ENCODE data around the gene ELMO1. TPM values are rescaled to one million over a fixed set of nuclear protein-coding genes. Genes with fewer than 3 reads are reported as not detected.

ELMO1 gene
- total RNA-seq, 2 experiments from 2014 or later: 101 TPM

DNA sequence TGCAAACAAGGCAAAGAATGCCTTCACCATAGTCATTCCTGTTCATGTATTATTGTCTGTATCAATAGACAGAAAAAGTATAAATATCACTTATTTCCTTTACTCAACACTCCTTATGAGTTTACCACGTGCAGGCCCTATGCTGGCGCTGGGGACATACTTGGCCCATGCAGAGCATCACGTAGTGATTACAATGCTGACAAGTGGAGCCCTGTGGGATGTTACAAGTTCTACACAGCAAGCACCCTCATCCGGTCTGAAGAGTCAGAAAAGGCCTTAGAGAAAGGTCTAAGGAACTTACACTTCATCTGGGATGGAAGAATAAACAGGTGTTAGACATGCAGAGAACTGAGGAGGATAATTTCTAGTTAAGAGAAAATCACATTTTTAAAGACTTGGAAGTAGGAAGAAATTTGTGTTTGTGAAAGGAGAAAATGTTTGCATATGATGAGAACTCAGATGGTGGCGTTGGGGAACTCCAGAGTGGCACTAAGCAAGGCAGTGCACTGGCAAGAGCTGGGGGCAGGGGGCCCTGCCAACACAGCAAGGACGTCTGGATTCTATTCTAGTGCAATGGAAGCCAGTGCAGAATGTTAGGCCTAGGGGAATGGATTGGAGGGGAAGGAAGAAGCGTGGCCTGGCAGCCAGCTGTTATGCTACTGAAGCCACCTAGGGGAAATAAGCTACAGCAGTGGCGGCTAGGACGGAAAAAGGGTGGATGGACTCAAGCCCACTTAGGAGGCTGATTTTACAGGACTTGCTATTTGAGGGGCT is 116.2 kb downstream of the ELMO1 start:
- Mint-ChIP-seq H3K36me3 (peaks cover 76% of the 10 kb centered on the region), H3K27ac (peak overlapping the region; percentile 29), H3K4me1 (peaks cover 69% of the 10 kb centered on the region), H3K9me3 (ENCODE audit: low read depth) (peaks cover 7% of the 10 kb centered on the region), H3K4me3 (no peak overlapping the region), H3K27me3 (no peaks in the 10 kb centered on the region)
- no peak for DNase-seq
- CTCF ChIA-PET: interaction anchor here (1.0 to 1.2 kb wide), 2 partner anchors 10 to 46 kb away, joined by 3 read pairs; no protein-coding TSS in a partner anchor
- no peak for ATAC-seq

DNA sequence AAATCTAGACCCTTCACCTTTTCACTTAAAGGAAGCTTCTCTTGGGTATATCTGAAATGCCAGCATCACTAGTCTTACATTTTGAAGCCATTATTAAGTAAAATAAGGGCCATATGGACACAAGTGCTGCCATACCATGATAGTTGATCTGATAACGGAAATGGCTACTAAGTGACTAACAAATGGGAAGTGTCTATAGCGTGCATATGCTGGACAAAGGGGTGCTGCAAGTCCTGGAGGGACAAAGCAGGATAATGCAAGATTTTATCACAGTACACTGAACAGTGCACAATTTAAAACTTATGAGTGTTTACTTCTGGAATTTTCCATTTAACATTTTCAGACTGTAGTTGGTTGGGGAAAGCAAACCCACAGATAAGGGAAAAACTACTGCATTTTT is 117.9 kb downstream of the ELMO1 start:
- CTCF ChIA-PET: no interaction called here
- peaks cover 64% of the 10 kb centered on the region for H3K4me1 Mint-ChIP-seq
- H3K4me3 Mint-ChIP-seq: no peak overlapping the region
- DNase-seq (no peak), ATAC-seq (no peak)
- no peaks in the 10 kb centered on the region for H3K27me3 Mint-ChIP-seq
- H3K9me3 Mint-ChIP-seq (ENCODE audit: low read depth): peaks cover 5% of the 10 kb centered on the region
- H3K27ac Mint-ChIP-seq: no peak overlapping the region
- peaks cover 71% of the 10 kb centered on the region for H3K36me3 Mint-ChIP-seq

DNA sequence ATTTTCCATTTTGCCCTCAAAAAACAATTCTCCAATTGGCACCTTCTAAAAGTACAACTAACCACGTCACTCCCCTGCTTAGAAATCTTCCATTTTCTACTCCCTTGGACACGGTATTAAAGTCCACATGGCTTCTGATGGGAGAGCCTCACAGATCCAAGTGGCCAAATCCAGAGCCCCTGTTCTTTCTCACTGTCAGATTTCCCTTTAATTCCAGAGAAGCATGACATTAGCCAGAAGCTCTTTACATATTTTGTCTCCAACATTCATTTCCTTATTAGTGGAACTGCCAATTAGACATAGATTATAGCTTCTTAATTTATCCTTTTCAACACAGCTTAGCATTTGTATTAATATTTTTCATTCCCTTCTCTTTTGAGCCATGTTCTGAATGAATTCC is 118.7 kb downstream of the ELMO1 start:
- Mint-ChIP-seq H3K4me1 (peaks cover 56% of the 10 kb centered on the region), H3K9me3 (ENCODE audit: low read depth) (peaks cover 5% of the 10 kb centered on the region), H3K27ac (no peak overlapping the region), H3K4me3 (no peak overlapping the region), H3K27me3 (no peaks in the 10 kb centered on the region), H3K36me3 (peaks cover 70% of the 10 kb centered on the region)
- no peak for DNase-seq
- ATAC-seq: no peak
- CTCF ChIA-PET: no interaction called here

DNA sequence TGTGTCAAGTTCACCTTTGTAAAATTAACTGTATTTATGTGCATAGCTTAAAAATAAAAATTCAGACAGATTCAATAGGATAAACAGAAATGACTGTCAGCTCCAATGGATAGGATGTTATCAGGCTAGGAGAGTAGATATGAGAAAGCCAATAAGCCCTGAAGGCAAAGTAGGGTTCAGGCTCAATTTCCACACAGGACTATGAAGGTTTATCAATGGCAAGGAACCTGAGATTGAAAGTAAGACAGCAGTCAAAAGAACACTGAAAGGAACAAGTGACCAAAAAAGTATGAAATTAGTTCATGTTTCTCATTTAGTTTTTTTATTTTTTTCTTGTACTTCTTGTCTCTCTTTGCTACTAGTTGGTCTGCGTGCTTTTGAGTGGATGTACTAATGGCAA is 121.4 kb downstream of the ELMO1 start:
- no peak overlapping the region for H3K27ac Mint-ChIP-seq
- CTCF ChIA-PET: no interaction called here

DNA sequence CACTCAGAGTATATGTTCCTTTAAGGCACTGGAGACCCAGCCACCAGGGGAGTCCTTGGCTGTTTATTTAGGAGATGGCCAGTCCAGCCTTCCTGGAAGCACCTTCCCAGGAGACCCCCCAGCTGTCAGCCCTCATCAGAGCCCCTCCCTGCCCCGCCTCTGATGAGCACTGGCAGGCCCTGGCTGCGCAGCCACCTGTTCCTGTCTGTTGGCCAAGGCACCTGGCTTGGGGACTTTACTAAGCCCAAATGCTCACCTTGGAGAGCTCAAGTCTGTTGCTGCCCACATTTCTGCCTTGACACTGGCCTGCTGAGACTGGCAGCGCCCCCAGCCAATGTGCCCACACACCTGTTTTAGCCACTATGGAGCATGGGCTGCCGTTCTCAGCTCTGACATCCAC is 124.7 kb downstream of the ELMO1 start:
- Mint-ChIP-seq H3K27me3 (no peaks in the 10 kb centered on the region), H3K36me3 (peaks cover 37% of the 10 kb centered on the region), H3K9me3 (ENCODE audit: low read depth) (no peaks in the 10 kb centered on the region), H3K4me1 (peaks cover 18% of the 10 kb centered on the region), H3K27ac (no peak overlapping the region), H3K4me3 (no peak overlapping the region)
- ATAC-seq (no peak), DNase-seq (no peak)
- CTCF ChIA-PET: interaction anchor here (1.2 kb wide), 1 partner anchor 10 kb away, joined by 3 read pairs; no protein-coding TSS in a partner anchor

More for the DNA sequence above, 121.4 kb downstream of the ELMO1 start:
- DNase-seq: no peak
- Mint-ChIP-seq H3K27me3 (no peaks in the 10 kb centered on the region), H3K36me3 (peaks cover 60% of the 10 kb centered on the region), H3K4me3 (no peak overlapping the region), H3K9me3 (ENCODE audit: low read depth) (peaks cover 5% of the 10 kb centered on the region), H3K4me1 (peaks cover 39% of the 10 kb centered on the region)
- ATAC-seq: no peak

DNA sequence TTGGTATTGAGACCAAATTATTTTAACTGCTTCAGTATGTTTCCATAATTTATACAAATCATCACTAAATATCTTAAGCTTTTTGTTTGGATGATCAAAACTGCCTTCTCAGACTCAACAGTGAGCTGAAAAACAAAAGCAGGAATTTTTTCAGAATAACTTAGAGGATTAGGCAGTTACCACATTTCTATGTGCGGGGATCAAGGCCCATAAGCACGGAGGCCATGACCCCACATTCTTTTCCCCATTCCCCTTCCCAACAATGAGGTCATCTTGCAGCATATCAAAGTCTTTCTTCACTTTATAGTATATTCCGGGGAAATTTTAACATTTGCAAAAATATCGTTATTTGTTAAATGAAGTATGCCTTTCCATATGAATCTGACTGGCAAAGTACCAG is 125.8 kb downstream of the ELMO1 start:
- no peak for DNase-seq
- H3K9me3 Mint-ChIP-seq (ENCODE audit: low read depth): no peaks in the 10 kb centered on the region
- no peak for ATAC-seq
- H3K27ac Mint-ChIP-seq: no peak overlapping the region
- H3K36me3 Mint-ChIP-seq: peaks cover 31% of the 10 kb centered on the region
- H3K4me1 Mint-ChIP-seq: peaks cover 13% of the 10 kb centered on the region
- H3K27me3 Mint-ChIP-seq: no peaks in the 10 kb centered on the region
- CTCF ChIA-PET: interaction anchor here (0.7 kb wide), 1 partner anchor 932 kb away, joined by 3 read pairs; no protein-coding TSS in a partner anchor
- no peak overlapping the region for H3K4me3 Mint-ChIP-seq

DNA sequence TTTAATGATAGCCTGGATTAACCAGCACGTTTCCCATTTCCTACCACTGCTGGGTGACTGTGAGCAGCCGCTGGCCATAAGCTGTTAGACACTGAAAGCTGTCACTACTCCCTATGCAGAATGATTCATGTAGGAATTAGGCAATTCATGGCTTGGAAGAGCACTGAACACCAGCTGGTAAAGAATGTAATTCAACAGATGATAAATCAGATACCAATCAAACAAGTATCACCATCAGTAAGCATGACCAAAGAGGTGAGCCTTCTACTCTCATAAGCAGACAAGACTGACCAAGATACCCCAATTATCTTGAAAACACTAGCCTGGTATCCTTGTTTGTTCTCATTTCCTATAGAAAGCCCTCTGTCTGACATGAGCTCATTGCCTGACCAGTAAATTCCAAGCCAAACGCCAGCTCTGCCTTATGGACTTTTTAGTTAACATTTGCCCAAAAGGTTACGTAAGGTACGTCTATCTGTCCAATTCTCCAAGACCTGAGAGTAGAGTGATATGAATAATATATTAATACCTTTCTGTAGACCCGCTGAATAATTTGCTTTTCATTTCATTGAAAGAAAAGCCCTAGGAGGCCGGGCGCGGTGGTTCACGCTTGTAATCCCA is 127.7 kb downstream of the ELMO1 start:
- Mint-ChIP-seq H3K27ac (no peak overlapping the region), H3K9me3 (ENCODE audit: low read depth) (no peaks in the 10 kb centered on the region), H3K4me1 (peaks cover 14% of the 10 kb centered on the region), H3K4me3 (no peak overlapping the region), H3K27me3 (no peaks in the 10 kb centered on the region), H3K36me3 (peaks cover 32% of the 10 kb centered on the region)
- DNase-seq (no peak), ATAC-seq (no peak)
- CTCF ChIA-PET: no interaction called here

DNA sequence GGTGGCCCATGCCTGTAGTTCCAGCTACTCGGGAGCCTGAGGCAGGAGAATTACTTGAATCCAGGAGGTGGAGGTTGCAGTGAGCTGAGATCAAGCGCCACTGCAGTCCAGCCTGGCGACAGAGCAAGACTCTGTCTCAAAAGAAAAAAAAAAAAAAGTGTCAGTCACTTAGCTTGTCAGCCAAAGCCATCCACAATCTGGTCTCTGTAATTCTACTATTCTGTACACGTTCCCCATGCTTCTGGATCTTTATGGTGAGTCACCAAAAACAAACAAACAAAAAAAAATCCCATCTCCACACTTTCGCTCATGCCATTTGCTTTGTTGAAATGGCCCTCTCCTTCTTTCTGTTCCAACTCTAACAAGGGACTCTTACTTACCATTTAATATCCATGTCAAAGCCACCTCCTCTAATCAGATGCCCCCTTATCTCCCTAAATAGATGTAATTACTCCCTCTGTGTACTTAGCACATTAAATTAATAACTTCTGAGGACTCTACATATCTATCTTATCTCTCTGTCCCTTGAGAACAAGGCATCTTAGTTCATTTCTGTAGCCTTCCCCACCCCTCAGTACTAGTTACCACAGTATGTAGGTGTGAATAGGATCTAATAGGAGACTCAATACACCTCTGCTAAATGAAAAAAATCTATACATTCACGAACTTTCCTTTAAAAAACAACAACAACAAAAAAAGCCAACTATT is 128.4 kb downstream of the ELMO1 start:
- Mint-ChIP-seq H3K4me1 (peaks cover 17% of the 10 kb centered on the region), H3K27ac (no peak overlapping the region), H3K4me3 (no peak overlapping the region), H3K36me3 (peaks cover 29% of the 10 kb centered on the region), H3K9me3 (ENCODE audit: low read depth) (no peaks in the 10 kb centered on the region), H3K27me3 (no peaks in the 10 kb centered on the region)
- DNase-seq: no peak
- CTCF ChIA-PET: no interaction called here
- ATAC-seq: no peak

DNA sequence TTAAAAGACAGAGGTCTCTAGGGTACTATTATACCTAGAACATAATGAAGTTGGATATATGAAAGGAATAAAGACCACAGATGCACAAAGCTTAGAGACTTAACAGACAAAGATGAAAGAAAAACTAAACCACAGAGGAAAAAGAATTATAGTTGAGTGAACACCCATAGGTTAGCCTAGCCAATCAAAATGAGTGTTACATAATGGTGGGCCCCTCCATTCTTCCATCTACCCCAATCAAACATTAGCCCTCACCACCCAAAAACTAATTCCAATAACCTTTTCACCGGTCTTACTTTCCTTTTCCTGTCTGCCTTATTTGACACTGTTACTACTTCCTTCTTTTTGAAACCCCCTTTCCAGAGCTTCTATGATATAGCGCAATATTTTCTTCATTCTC is 130.1 kb downstream of the ELMO1 start:
- H3K4me1 Mint-ChIP-seq: peaks cover 22% of the 10 kb centered on the region
- no peak overlapping the region for H3K27ac Mint-ChIP-seq
- DNase-seq (no peak), ATAC-seq (no peak)
- peaks cover 36% of the 10 kb centered on the region for H3K36me3 Mint-ChIP-seq
- CTCF ChIA-PET: interaction anchor here (1.4 kb wide), 2 partner anchors 9 to 25 kb away, joined by 3 to 5 read pairs; no protein-coding TSS in a partner anchor
- H3K9me3 Mint-ChIP-seq (ENCODE audit: low read depth): no peaks in the 10 kb centered on the region
- no peaks in the 10 kb centered on the region for H3K27me3 Mint-ChIP-seq
- H3K4me3 Mint-ChIP-seq: no peak overlapping the region

DNA sequence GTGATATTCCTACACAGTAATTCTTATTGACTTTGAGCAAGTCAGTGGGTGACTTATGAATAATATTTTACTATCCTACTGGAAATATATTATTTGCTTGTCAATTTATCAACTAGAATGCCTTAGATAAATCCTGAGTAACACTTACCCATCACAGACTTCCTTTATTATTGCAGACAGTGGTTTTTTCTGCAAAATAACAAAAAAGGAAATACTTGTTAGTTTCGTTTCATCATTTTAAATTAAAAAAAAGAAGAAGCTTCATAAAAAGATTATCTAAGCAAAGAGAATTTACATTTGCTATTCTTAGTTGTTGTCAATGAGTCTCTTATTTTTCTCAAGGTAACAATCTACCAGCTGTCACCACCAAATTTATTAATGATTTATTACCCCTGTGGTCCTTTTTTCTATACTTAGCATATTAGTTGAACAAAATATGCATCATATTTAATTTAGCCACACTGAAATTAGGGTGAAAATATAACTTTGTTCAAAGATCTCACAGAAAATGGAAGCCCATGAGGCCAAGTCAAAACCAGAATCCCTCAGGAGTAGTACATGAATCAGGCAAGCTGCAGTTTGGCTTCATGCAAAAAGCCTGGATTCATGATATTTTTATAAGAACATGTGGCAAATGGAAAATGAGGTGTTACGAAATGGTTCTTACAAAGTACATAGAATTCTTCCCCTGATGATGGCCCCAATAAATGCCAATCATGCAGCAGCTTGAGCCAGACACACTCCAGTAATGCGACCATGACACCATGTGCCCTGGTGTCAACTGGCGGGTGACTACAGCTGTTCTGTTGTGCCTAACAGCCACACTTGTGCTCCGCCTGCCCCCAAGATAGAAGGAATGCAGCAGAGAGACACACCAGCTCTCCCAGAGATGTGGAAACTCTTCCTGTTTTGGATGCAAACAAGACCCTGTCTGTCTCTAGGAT is 132.6 kb downstream of the ELMO1 start:
- no peak overlapping the region for H3K27ac Mint-ChIP-seq
- ATAC-seq (no peak), DNase-seq (no peak)
- H3K36me3 Mint-ChIP-seq: peaks cover 42% of the 10 kb centered on the region
- H3K9me3 Mint-ChIP-seq (ENCODE audit: low read depth): no peaks in the 10 kb centered on the region
- peaks cover 33% of the 10 kb centered on the region for H3K4me1 Mint-ChIP-seq
- H3K4me3 Mint-ChIP-seq: no peak overlapping the region
- CTCF ChIA-PET: interaction anchor here (1.1 to 1.3 kb wide), 3 partner anchors 23 to 134 kb away, joined by 3 to 5 read pairs (median 3); no protein-coding TSS in a partner anchor
- no peaks in the 10 kb centered on the region for H3K27me3 Mint-ChIP-seq

DNA sequence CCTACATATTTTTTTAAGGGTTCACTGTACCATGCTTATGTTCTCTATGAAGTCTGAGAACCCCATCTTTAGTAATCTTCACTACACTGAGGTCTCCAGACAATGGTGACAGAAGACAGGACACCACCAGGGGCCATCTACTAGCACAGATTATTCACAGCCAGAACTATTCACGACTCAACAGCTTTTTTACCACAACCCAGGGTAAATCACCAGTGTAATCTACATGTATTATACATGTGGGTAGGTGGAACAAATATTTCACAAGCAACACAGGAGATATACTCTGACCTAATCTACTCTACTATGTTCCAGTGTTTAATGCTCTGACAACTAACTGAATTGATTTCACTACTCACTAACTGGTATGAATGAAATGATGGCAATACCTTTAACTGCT is 136.1 kb downstream of the ELMO1 start:
- no peaks in the 10 kb centered on the region for H3K9me3 Mint-ChIP-seq (ENCODE audit: low read depth)
- H3K4me3 Mint-ChIP-seq: no peak overlapping the region
- ATAC-seq: no peak
- CTCF ChIA-PET: no interaction called here
- H3K4me1 Mint-ChIP-seq: peaks cover 56% of the 10 kb centered on the region
- H3K27ac Mint-ChIP-seq: peak overlapping the region; percentile 14
- no peak for DNase-seq
- peaks cover 68% of the 10 kb centered on the region for H3K36me3 Mint-ChIP-seq
- no peaks in the 10 kb centered on the region for H3K27me3 Mint-ChIP-seq

DNA sequence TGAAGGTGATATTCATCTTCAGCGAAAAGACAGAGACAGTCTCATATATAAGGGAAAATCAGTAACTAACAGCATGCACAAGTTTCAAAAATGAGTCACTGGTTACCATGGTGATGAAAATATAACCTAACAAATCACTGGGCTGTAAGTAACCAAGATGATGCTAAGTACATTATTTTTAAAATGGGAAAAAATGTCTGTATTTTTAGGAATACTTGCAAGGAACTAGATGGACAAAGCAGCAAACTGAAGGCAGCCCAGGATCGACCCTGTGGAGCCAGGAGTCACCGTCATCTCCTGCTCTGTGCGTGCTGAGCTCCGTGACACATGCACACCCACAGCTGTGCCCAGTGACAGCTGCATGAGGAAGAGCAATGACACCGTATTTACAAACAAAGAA is 137.3 kb downstream of the ELMO1 start:
- CTCF ChIA-PET: interaction anchor here (1.5 kb wide), 1 partner anchor 24 kb away, joined by 3 read pairs; no protein-coding TSS in a partner anchor
- peak; percentile 51 for ATAC-seq
- peaks cover 46% of the 10 kb centered on the region for H3K4me1 Mint-ChIP-seq
- H3K36me3 Mint-ChIP-seq: peaks cover 72% of the 10 kb centered on the region
- H3K9me3 Mint-ChIP-seq (ENCODE audit: low read depth): no peaks in the 10 kb centered on the region
- H3K27ac Mint-ChIP-seq: peak overlapping the region; percentile 86
- DNase-seq: no peak
- no peaks in the 10 kb centered on the region for H3K27me3 Mint-ChIP-seq
- no peak overlapping the region for H3K4me3 Mint-ChIP-seq

Measured in activated CD8-positive, alpha-beta memory T cell treated with anti-CD3 and anti-CD28 coated beads, Interleukin-2, amount 10 ng/mL, durations not matched to agents 7 days and 5 days (primary cell).